ENCODE measurements around the gene HECTD4.
"Not testable (repeated sequence)": the region's sequence is repeated elsewhere in the genome, so short reads cannot be mapped to it uniquely, and the experiment has no call there.

Gene HECTD4

DNA sequence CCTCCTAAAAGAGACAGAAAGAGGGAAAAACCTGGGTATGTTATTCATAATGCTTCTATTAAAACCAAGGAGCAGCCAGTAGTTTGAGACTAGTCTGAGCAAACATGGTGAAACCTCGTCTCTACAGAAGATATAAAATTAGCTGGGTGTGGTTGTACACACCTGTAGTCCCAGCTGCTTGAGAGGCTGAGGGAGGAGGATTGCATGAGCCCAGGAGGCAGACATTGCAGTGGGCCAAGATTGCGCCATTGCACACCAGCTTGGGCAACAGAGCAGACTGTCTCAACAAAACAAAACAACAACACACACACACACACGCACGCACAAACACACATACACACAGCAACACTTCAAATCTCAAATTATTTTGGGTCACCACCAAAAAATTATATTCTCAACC, 27.8 kb downstream of the HECTD4 start:
- ATAC-seq (ENCODE audit: low read depth) (no peak), DNase-seq (ENCODE audit: low spot score in 2 of 2) (no peak)
- no peaks in the 10 kb centered on the region for H3K27me3 Mint-ChIP-seq
- no peaks in the 10 kb centered on the region for H3K9me3 Mint-ChIP-seq
- H3K4me1 Mint-ChIP-seq, result peaks cover 21% of the 10 kb centered on the region
- H3K36me3 Mint-ChIP-seq, result no peaks in the 10 kb centered on the region
- peak overlapping the region; percentile 22 for H3K4me3 Mint-ChIP-seq
- no peak overlapping the region for H3K27ac Mint-ChIP-seq

- DNase-seq (ENCODE audit: low spot score in 2 of 2) (no peak), ATAC-seq (ENCODE audit: low read depth) (no peak)
- H3K4me1 Mint-ChIP-seq, result peaks cover 21% of the 10 kb centered on the region
- peak overlapping the region; percentile 47 for H3K27ac Mint-ChIP-seq
- no peaks in the 10 kb centered on the region for H3K9me3 Mint-ChIP-seq
- H3K36me3 Mint-ChIP-seq, result no peaks in the 10 kb centered on the region
- H3K27me3 Mint-ChIP-seq, result no peaks in the 10 kb centered on the region
- no peak overlapping the region for H3K4me3 Mint-ChIP-seq
Measured at GRCh38 chr12:112353393-112353792, 28.8 kb downstream of the HECTD4 start.

DNA sequence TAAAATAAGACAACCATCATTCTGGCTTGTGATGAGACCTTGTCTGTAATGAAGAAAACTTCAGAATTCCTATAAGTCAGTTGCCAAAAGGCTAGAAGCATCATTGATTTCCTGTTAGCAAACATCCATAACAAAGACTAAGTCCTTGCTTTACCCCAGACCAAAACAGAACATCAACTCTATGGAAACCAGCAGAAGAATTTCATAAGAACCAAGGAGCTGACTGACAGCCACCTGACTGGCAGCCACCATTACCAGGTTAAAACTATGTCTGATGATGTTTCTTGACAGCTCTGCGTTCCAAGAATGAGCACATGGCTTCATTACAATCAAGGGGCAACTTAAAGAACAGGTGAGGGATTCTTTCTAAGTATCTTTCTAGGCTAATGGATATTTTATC, 29.3 kb downstream of the HECTD4 start:
- Mint-ChIP-seq H3K4me1 (peaks cover 21% of the 10 kb centered on the region), H3K9me3 (no peaks in the 10 kb centered on the region)

GRCh38 chr12:112350593-112351592, 31.3 kb downstream of the HECTD4 start:
- H3K36me3 Mint-ChIP-seq, result no peaks in the 10 kb centered on the region

More for the DNA sequence above, 29.3 kb downstream of the HECTD4 start:
- ATAC-seq (ENCODE audit: low read depth), result no peak
- Mint-ChIP-seq H3K36me3 (no peaks in the 10 kb centered on the region), H3K27me3 (no peaks in the 10 kb centered on the region), H3K27ac (peak overlapping the region; percentile 47), H3K4me3 (no peak overlapping the region)
- no peak for DNase-seq (ENCODE audit: low spot score in 2 of 2)

DNA sequence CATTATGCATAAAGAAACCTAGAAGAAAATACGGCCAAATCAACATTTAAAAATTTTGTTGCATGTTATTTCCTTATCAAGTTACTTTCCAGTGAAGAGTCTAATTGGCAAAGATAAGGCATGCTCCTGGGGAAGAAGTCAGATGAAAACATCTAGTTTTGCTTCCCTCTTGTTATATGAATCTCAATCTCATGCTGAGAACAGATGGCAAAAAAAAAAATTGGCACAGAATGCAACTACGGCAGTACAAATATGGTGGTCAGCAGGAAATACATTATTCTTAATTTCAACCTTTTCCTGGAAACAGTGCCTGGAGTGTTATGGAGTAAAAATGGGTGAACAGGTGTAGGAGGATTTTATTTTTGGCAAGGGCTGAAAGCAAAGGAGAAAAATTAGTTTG, 32.8 kb downstream of the HECTD4 start:
- ATAC-seq (ENCODE audit: low read depth), result no peak
- H3K4me1 Mint-ChIP-seq, result peaks cover 33% of the 10 kb centered on the region

More at GRCh38 chr12:112350593-112351592, 31.3 kb downstream of the HECTD4 start:
- H3K27me3 Mint-ChIP-seq, result no peaks in the 10 kb centered on the region
- peaks cover 24% of the 10 kb centered on the region for H3K4me1 Mint-ChIP-seq
- no peaks in the 10 kb centered on the region for H3K9me3 Mint-ChIP-seq
- no peak overlapping the region for H3K4me3 Mint-ChIP-seq
- peak overlapping the region; percentile 79 for H3K27ac Mint-ChIP-seq
- ATAC-seq (ENCODE audit: low read depth), result no peak
- DNase-seq (ENCODE audit: low spot score in 2 of 2), result no peak

GRCh38 chr12:112348926-112349325, 33.3 kb downstream of the HECTD4 start:
- not testable (repeated sequence) for H3K27ac Mint-ChIP-seq; DNase-seq (ENCODE audit: low spot score in 2 of 2); H3K36me3 Mint-ChIP-seq; H3K27me3 Mint-ChIP-seq; ATAC-seq (ENCODE audit: low read depth); H3K4me3 Mint-ChIP-seq; H3K9me3 Mint-ChIP-seq
- peaks cover 35% of the 10 kb centered on the region for H3K4me1 Mint-ChIP-seq

More for the DNA sequence above, 32.8 kb downstream of the HECTD4 start:
- no peaks in the 10 kb centered on the region for H3K36me3 Mint-ChIP-seq
- DNase-seq (ENCODE audit: low spot score in 2 of 2), result no peak
- no peaks in the 10 kb centered on the region for H3K27me3 Mint-ChIP-seq
- no peak overlapping the region for H3K27ac Mint-ChIP-seq
- peak overlapping the region; percentile 4 for H3K4me3 Mint-ChIP-seq
- no peaks in the 10 kb centered on the region for H3K9me3 Mint-ChIP-seq

- no peak for DNase-seq (ENCODE audit: low spot score in 2 of 2)
- peak; percentile 78 for ATAC-seq (ENCODE audit: low read depth)
- Mint-ChIP-seq H3K4me3 (no peak overlapping the region), H3K9me3 (no peaks in the 10 kb centered on the region), H3K27me3 (no peaks in the 10 kb centered on the region), H3K36me3 (no peaks in the 10 kb centered on the region), H3K4me1 (peaks cover 40% of the 10 kb centered on the region), H3K27ac (no peak overlapping the region)
Measured at GRCh38 chr12:112347581-112347982, 34.6 kb downstream of the HECTD4 start.

- Mint-ChIP-seq H3K4me3 (no peak overlapping the region), H3K36me3 (no peaks in the 10 kb centered on the region), H3K27ac (peak overlapping the region; percentile 2), H3K4me1 (peaks cover 45% of the 10 kb centered on the region), H3K9me3 (no peaks in the 10 kb centered on the region), H3K27me3 (no peaks in the 10 kb centered on the region)
- DNase-seq (ENCODE audit: low spot score in 2 of 2), result no peak
- no peak for ATAC-seq (ENCODE audit: low read depth)
Measured at GRCh38 chr12:112346194-112346593, 36.0 kb downstream of the HECTD4 start.

DNA sequence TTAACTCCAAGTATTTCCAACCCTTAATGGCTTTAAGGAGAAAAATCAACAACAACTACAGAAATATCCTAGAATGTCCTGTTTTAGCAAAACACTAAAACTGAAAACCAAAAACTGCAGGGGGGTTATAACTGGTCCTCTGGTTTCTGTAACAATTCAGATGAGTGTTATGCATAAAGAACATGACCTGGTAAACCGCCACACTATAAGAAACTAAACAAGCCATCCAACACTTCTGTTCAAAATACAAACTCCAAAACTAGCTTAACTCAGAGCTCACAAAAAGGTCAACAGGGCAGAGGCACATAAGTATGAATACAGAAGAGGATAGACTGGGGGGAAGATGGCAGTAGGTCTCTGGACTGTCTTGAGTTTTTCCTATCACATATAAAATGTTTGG, 38.0 kb downstream of the HECTD4 start:
- Mint-ChIP-seq H3K4me3 (no peak overlapping the region), H3K27ac (peak overlapping the region; percentile 48), H3K27me3 (no peaks in the 10 kb centered on the region), H3K9me3 (no peaks in the 10 kb centered on the region), H3K4me1 (peaks cover 39% of the 10 kb centered on the region), H3K36me3 (no peaks in the 10 kb centered on the region)
- DNase-seq (ENCODE audit: low spot score in 2 of 2), result no peak
- ATAC-seq (ENCODE audit: low read depth), result no peak

DNA sequence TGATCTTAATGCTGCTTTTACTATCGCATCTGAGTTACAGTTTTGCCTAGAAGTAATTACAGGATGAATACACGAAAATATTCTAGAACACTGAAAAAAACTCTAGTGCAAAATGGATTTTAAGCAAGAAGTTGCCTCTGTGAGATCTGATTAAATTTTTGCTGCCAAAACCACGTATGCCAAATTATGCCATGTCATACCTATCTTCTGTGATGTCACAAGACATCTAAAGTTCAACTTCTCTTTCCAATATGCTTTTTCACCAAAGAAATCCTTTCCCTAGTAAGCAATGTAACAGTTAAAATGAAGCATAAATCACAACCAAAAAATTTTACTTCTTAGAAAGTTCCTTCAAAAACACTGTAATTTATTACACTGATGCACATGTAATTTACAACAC, 39.6 kb downstream of the HECTD4 start:
- Mint-ChIP-seq H3K4me3 (no peak overlapping the region), H3K36me3 (peaks cover 8% of the 10 kb centered on the region), H3K27me3 (no peaks in the 10 kb centered on the region), H3K27ac (no peak overlapping the region), H3K4me1 (peaks cover 39% of the 10 kb centered on the region), H3K9me3 (no peaks in the 10 kb centered on the region)
- ATAC-seq (ENCODE audit: low read depth) (no peak), DNase-seq (ENCODE audit: low spot score in 2 of 2) (no peak)

DNA sequence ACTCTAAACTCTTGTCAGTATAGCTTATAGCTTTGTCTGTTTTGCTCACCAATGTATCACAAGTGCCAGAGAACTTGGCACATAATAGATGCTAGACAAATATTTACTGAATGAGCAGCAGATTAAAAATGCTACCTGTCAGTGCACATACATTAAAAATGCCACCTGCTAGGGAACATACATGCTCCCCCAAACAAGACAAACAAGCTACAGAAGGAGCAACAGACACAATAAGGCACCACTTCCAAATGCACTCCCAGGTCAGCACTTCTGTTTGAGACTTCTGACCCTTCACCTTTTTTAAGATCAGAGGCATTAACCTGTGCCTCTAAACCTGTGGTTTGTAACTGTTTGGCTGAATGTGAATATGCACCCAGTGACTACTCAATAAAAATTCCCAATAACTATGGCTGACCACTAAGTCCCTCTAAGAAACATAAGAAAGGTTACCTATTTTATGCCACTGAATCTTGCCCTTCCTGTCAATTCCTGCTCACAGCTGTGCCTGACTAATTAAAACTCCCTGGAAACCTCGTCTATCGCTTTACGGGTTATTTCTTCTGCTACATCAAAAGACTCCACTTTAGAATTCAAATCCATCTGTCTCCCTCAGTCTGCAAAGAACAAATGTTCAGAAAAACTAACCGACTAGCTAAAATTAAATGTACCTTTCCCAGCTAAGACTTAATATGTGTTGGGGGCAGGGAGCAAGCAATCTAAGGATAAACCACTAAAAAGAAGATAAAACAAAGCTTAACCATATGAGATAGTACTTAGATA, 41.0 kb downstream of the HECTD4 start:
- Mint-ChIP-seq H3K4me3 (no peak overlapping the region), H3K4me1 (peaks cover 37% of the 10 kb centered on the region), H3K27me3 (no peaks in the 10 kb centered on the region), H3K27ac (peak overlapping the region; percentile 1), H3K36me3 (peaks cover 8% of the 10 kb centered on the region), H3K9me3 (no peaks in the 10 kb centered on the region)
- ATAC-seq (ENCODE audit: low read depth) (no peak), DNase-seq (ENCODE audit: low spot score in 2 of 2) (no peak)

- H3K27me3 Mint-ChIP-seq, result no peaks in the 10 kb centered on the region
- H3K4me1 Mint-ChIP-seq, result peaks cover 29% of the 10 kb centered on the region
- H3K4me3 Mint-ChIP-seq, result no peak overlapping the region
- DNase-seq (ENCODE audit: low spot score in 2 of 2), result no peak
- peaks cover 8% of the 10 kb centered on the region for H3K36me3 Mint-ChIP-seq
- no peak overlapping the region for H3K27ac Mint-ChIP-seq
- no peak for ATAC-seq (ENCODE audit: low read depth)
- no peaks in the 10 kb centered on the region for H3K9me3 Mint-ChIP-seq
Measured at GRCh38 chr12:112340230-112340629, 42.0 kb downstream of the HECTD4 start.

DNA sequence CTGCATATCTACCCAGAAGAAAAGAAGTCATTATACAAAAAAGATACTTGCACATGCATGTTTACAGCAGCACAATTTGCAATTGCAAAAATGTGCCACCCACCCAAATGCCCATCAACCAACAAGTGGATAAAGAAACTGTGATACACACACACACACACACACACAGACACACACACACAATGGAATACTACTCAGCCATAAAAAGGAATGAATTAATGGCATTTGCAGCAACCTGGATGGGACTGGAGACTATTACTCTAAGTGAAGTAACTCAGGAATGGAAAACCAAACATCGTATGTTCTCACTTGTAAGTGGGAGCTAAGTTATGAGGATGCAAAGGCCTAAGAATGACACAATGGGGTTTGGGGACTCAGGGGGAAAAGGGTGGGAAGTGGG, 47.2 kb downstream of the HECTD4 start:
- DNase-seq (ENCODE audit: low spot score in 2 of 2); H3K27me3 Mint-ChIP-seq; H3K9me3 Mint-ChIP-seq; H3K27ac Mint-ChIP-seq; H3K4me3 Mint-ChIP-seq; ATAC-seq (ENCODE audit: low read depth): not testable (repeated sequence)
- peaks cover 16% of the 10 kb centered on the region for H3K4me1 Mint-ChIP-seq
- peaks cover 13% of the 10 kb centered on the region for H3K36me3 Mint-ChIP-seq

DNA sequence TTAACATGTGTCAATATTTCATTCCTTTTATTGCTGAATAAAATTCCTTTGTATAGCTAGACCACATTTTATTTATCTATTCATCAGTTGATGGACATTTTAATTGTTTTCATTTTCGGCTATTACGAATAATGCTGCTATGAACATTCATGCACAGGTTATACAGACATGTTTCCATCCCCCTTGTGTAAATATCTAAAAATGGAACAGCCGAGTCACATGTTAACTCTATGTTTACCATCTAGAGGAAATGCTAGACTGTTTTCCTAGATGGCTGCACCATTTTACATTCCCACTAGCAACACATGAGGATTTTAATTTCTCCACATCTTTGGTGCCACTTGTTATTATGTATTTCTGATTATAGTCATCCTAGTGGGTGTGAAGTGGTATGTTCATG, 49.2 kb downstream of the HECTD4 start:
- Mint-ChIP-seq H3K4me3 (no peak overlapping the region), H3K27me3 (no peaks in the 10 kb centered on the region), H3K9me3 (no peaks in the 10 kb centered on the region), H3K27ac (no peak overlapping the region), H3K36me3 (peaks cover 7% of the 10 kb centered on the region), H3K4me1 (peaks cover 18% of the 10 kb centered on the region)
- ATAC-seq (ENCODE audit: low read depth) (no peak), DNase-seq (ENCODE audit: low spot score in 2 of 2) (no peak)

Measured in memory B cell (primary cell).